Omental fat pad (tissue), 4 donors: ENCODE results near the gene SMIM24. TPM values are rescaled to one million over a fixed set of nuclear protein-coding genes. Genes with fewer than 3 reads are reported as not detected.
A peak's percentile ranks its signal among the peaks of the same experiment; 100 is the strongest.

Source experiments
- ATAC-seq: fragments of 150-250 bp; one replicate; pipeline ENCODE4 v1.9.1; 2016; ENCODE audit warnings: mild to moderate bottlenecking, moderate library complexity; ENCODE audit not compliant: low FRiP score
- DNase-seq: peaks from one replicate; pipeline ENCODE4 v3.0.0-alpha.2; 2019; ENCODE audit warnings: low spot score
- total RNA-seq, 4 donors: library from RNA; depleted of rRNA; stranded (reverse); fragments of >200 nt; gene quantifications; one replicate each; pipeline ENCODE4 v1.1.0, GENCODE V29; 2016
- TF ChIP-seq, protein P1 (sequence below), 3 donors: fragments of 450-650 bp; IDR thresholded peaks; one replicate each; pipeline ENCODE4 v1.5.1; 2016 to 2017; ENCODE audit warnings: antibody characterized with exemption in 3 of 3, mild to moderate bottlenecking in 3 of 3, moderate library complexity in 2 of 3

SMIM24 gene
- total RNA-seq, 4 donors from 2014 or later = not detected

GRCh38 chr19:3507371-3508120, 27.2 kb upstream of the SMIM24 start:
- no peak for ATAC-seq
- DNase-seq = no peak

GRCh38 chr19:3506384-3507340, 26.3 kb upstream of the SMIM24 start:
- DNase-seq (no peak), ATAC-seq (peak; percentile 50)
- TF ChIP-seq, protein P1, sequence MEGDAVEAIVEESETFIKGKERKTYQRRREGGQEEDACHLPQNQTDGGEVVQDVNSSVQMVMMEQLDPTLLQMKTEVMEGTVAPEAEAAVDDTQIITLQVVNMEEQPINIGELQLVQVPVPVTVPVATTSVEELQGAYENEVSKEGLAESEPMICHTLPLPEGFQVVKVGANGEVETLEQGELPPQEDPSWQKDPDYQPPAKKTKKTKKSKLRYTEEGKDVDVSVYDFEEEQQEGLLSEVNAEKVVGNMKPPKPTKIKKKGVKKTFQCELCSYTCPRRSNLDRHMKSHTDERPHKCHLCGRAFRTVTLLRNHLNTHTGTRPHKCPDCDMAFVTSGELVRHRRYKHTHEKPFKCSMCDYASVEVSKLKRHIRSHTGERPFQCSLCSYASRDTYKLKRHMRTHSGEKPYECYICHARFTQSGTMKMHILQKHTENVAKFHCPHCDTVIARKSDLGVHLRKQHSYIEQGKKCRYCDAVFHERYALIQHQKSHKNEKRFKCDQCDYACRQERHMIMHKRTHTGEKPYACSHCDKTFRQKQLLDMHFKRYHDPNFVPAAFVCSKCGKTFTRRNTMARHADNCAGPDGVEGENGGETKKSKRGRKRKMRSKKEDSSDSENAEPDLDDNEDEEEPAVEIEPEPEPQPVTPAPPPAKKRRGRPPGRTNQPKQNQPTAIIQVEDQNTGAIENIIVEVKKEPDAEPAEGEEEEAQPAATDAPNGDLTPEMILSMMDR (IDR thresholded peaks at IDR 0.05) = no peak

More at GRCh38 chr19:3507371-3508120, 27.2 kb upstream of the SMIM24 start:
- TF ChIP-seq, protein P1 (IDR thresholded peaks at IDR 0.05) = no peak

DNA sequence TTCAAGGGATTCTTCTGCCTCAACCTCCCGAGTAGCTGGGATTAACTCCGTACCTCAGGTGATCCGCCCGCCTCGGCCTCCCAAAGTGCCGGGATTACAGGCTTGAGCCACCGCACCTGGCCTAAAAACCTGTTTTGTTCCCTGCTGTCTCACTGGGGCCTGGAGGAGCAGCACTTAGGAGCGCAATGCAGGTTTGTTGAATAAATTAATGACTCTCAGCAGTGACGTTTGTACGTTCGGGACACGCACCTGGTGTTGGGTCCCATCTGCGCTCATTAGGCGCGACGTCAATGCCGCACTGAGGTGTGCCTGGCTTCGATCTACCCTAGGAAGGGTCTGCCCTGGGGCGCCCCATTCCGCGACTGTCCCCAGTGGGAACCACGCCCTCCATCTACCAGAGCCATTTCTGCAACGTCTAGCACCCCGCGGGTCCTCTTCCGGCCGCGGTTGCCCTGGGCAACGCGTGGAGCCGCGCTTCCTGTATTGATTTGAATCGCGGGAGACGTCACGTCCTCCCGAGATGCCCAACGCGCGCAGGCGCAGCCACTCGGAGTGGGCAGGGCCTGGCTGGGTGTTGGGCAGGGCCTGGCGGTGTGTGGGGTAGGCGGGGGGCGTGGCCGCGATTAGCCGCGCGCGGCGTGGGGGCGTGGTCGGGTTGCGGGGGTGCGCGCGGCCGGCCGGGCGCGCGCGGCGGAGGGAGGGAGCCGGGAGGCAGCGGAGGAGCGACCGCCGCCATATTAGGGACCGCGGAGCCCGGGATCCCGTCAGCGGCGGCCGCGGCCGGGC, 25.5 kb upstream of the SMIM24 start, which contains the start of gene FZR1:
Gene FZR1, plus strand, starts transcription at position 714 of the 786 bp plus-strand sequence. CDS start 16,679 bp downstream, outside the sequence.
- TF ChIP-seq, protein P1 (IDR thresholded peaks at IDR 0.05) = no peak
- peak; percentile 98 for ATAC-seq
- DNase-seq = peak; percentile 93

GRCh38 chr19:3504735-3505134, 24.4 kb upstream of the SMIM24 start:
- ATAC-seq (no peak), DNase-seq (no peak)
- TF ChIP-seq, protein P1 (IDR thresholded peaks at IDR 0.05) = no peak

- ATAC-seq (no peak), DNase-seq (no peak)
- TF ChIP-seq, protein P1 (IDR thresholded peaks at IDR 0.05) = no peak
These were observed 22.8 kb upstream of the SMIM24 start for GRCh38 chr19:3503036-3503572.

- DNase-seq (no peak), ATAC-seq (no peak)
- TF ChIP-seq, protein P1 (IDR thresholded peaks at IDR 0.05) = no peak
These were observed 21.5 kb upstream of the SMIM24 start for GRCh38 chr19:3501780-3502179.
